Effector CD4-positive, alpha-beta T cell (primary cell): Measurements from ENCODE around the gene CABP2.
"Not testable (repeated sequence)": the region's sequence is repeated elsewhere in the genome, so short reads cannot be mapped to it uniquely, and the experiment has no call there.

Source experiments
- DNase-seq: peaks from one replicate; pipeline ENCODE4 v3.0.0-alpha.2; 2020

CABP2 gene

DNA sequence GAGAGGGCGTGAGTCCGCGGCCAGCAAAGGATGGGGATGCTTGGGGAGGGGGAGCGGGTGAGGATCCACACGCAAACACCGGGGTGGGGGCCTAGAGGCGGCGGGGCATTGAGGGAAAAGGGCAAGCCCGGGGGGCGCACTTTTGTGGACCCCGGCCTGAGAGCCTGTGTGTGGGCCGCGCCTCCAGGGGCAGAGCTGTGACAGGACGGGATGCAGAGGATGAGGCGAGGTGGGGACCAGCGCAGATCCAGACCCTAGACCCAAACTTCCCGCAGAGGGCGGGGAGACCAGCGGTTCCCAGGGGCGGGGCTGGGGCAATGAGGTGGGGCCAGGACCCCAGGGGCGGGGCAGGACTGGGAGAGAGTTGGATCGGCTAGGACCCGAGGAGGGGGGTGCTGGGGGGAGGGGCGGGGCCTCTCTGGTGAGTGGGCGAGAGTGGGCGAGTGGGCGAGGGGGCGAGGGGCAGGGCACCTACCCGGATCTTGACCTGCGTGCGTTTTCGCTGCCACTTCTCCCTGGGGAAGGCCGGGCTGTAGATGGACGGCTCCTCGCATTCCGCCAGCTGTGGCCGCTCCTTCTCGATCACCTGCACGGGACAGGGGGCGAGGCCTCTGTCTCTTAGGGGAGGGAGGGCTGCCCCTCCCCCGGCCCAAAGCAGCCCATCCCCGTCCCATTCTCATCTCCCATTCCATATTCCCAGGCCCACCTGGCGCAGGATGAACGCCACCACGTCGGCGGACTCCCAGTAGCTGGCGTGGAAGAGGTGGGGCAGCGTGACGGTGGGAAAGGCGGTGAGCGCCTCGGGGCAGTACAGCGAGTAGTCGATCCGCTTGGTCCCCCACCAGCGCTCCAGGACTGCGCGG, 28.6 kb downstream of the CABP2 start:
- no peak for DNase-seq

DNA sequence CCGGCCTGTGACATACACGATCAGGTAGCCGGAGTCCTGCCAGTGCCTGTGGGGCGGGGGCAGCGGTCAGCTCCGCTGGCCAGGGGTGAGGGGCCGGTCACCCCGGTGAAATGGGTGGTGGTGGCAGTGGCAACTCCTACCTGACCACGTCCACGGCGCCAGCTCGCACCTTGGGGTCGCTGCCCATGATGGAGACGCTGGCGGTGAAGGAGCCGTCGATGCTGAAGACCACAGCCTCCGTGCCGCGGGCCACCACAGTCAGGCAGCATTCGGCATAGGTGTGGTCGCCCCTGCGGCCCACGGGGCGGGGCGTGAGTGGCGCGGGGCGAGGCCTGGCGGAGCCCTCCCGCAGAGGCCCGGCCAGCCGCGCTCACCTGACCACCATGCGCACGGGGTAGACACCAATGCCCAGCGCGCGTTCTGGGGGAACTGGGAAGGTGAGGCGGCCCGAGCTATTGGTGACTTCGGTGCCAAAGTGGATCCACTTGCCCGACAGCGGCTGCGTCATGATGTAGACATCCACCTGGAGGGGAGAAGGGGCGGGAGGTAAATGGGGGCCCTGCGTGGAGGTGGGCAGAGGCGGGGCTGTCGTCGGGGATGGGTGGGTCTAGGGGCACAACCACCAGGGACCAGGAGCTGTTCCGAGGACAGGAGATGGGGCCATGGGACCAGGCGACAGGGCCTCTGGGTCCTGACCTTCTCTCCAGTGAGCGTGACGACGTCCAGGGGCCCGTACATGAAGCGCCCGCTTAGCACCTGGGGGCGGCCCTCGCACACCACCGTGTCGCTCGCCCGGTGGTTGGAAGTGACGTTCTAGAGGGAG, 29.5 kb downstream of the CABP2 start:
- no peak for DNase-seq

DNA sequence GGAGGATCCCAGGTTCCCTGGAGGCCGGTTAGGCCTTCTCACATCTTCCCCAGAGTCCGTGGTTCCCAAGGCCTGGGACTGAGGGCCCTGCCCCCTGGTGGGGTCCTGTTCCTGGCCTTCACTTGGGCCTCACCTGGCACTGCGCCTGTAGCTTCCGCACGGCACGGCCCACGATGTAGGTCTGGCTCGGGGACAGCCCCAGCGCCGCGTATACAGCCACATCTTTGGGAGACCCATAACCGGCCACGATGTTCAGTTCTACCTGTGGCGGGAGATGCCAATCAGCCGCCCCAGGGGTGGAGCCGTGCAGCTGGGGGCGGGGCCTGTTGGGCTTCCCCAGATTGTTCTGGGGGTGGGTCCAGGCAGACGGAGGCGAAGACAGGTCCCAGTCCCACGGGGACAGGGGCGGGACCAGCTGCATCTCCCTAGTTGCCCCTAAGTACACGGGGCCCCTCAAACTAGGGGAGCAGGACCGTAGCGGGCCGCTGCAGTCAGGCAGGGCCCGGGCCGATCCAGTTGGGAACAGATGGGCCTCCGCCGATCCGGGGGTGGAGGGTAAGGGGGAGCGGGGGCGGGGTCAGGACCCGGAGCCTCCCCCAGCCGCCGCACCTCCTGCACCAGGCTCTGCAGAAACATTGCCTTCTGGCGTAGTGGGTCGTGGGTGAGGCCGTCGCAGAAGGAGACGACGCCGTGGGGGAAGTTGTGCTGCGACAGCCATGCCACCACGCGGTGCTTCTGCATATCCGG, 30.3 kb downstream of the CABP2 start:
- no peak for DNase-seq

DNA sequence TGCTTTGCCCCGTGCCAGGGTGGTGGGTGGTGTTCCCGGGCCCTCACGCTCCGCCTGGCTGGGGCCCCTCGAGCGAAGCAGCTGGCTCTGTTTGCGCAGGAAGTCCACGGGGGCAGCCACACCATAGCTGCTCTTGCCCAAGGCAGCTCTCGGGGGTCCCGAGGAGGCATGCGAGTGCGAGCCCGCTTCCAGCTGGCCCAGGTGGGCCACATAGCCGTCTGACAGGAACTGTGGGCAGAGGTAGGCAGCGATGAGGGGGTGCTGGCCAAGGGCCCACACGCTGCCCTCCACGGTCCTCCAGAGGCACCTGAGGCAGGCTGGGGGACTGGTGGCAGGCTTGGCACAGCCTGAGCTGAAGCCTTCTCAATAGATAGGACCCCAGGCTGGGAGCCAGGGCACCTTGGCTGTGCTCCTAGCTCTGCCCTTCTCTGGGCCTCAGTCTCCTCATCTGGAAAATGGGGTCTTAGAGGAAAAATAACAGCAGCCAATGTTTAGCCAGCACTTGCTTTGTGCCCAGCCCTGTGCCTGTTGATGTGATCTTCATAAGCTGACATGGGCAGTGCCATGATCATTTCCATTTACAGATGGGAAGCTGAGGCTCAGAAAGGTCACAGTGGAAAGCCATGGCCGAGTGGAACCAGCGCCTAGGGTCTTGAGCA, 31.0 kb downstream of the CABP2 start:
- DNase-seq, result no peak

DNA sequence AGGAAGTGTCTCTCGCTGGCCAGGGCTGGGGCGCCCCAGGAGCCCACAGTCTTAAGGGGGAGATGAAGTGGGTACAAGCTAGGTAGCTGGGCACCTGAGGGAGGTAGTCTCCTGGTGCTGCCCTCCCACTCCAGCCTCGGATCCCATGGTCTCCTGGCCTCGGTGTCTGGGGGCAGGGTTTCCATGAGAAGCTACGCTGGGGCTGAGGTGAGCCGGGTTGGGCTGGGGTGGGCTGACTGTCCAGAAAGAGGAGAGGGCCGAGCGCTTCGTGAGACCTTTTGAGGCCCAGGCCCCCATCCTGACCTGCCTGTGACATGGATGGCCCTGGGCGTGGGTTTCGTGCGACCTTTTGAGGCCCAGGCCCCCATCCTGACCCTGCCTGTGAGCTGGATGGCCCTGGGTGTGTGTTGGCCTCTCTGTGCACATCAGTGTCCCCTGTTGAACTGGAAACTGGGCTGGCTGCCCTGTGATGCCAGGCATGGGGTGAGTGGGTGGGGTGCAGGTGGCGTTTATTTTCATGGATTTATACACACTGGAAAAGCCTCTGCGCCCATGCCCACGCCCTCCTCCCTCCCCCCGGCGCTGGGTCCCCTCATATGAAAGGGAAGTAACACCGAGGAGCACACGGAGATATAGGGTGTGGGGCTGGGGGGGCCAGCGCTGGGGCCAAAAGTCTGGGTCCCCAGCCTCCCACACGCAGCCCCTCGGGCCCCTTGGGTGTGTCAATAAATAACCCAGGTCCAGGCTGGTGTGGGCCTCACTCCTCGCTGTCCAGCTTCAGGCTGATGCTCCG, 31.8 kb downstream of the CABP2 start:
- DNase-seq, result no peak

DNA sequence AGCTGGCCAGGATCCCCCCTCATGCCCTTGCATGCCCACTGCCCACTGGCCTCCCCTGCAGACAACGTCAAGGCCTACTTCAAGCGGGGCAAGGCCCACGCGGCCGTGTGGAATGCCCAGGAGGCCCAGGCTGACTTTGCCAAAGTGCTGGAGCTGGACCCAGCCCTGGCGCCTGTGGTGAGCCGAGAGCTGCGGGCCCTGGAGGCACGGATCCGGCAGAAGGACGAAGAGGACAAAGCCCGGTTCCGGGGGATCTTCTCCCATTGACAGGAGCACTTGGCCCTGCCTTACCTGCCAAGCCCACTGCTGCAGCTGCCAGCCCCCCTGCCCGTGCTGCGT, 32.5 kb downstream of the CABP2 start:
- no peak for DNase-seq

DNA sequence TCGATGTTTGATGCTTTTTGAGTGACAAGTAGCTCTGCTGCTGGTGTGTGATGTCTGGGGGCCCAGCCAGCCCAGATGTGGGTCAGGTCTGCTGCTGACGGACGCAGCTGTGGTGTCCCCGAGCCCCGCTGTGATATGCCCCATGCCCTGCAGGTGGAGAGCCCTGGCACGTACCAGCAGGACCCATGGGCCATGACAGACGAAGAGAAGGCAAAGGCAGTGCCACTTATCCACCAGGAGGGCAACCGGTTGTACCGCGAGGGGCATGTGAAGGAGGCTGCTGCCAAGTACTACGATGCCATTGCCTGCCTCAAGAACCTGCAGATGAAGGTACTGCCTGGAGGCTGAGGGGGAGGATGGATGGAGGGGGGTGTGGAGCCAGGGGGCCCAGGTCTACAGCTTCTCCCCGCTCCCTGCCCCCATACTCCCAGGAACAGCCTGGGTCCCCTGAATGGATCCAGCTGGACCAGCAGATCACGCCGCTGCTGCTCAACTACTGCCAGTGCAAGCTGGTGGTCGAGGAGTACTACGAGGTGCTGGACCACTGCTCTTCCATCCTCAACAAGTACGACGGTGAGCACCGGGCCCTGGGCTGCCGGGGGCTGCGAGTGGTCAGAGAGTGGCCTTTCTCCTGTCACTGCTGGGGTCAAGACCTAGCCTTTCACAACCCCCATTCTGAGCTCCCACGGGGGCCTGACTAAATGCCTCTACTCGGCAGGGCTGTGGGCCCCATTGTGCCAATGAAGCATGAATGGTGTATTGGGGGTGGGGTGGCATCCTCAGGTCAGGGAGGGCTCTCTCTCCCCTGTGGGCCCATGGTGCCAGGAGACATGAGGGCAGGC, 33.1 kb downstream of the CABP2 start:
- no peak for DNase-seq

DNA sequence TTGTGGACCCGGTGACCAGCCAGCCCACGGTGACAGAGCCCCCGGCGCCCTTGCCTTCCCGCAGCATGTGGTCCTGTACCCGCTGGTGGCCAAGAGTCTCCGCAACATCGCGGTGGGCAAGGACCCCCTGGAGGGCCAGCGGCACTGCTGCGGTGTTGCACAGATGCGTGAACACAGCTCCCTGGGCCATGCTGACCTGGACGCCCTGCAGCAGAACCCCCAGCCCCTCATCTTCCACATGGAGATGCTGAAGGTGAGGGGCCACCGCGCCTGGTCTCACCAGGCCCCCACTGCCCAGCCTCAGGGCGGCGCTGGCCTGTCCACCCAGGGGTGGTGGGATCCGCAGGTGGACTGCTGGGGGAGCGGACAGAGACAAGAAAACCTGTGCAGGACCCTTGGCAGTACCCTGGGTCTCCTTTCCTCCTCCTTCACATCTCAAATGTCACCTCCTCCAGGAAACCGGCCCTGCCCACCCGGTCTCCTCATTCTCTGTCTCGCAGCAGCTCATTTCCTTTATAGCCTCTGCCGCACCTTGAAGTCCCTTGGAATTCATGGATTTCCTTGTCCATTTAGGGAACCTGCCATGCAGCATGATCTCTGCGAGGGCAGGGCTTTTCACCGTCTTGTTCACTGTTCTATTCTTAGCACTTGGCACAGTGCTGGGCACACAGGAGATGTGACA, 33.9 kb downstream of the CABP2 start:
- no peak for DNase-seq

DNA sequence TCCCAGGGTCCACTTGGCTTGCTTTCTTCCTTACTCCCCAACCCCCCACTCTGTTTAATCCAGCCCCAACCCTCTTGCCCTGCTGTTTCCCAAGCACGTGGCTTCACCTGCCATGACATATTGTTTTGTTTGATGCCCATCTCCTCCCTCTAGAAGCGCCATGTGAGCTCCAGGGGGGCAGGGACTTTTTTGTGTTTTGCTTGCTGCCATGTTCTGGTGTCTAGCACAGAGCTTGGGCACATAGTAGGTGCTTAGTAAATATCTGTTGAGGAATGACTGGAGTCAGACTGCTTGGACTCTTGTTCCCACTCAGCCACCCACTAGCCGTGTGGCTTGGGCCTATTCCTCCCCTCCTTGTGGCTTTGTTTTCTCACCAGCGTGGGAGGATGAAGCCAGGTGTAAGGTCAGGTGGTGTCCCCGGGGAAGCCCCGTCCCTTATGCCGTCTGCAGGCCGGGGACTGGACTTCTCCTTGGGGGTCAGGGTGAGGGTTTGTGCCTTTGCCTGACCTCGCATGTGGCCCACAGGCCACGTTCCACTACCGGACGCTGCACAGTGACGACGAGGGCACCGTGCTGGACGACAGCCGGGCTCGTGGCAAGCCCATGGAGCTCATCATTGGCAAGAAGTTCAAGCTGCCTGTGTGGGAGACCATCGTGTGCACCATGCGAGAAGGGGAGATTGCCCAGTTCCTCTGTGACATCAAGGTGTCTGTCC, 36.6 kb downstream of the CABP2 start:
- DNase-seq, result no peak

DNA sequence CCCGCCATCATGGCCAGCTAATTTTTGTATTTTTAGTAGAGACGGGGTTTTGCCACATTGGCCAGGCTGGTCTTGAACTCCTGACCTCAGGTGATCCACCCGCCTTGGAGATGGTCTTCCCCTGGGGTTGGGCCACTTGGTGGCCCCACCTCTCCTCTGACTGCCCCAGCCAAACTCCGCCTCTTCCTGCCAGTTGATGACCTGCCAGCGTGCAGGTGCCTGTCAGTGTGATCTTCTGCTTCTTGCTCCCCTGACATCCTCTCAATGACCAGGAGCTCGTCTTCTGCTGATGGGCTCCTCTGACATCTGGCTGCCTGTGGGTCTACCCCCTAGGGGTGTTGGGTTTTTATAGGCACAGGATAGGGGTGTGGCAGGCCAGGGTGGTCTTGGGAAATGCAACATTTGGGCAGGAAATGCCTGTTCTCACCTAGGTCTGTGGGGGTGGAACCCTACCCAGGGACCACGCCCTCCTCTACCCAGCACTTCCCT, 37.3 kb downstream of the CABP2 start:
- not testable (repeated sequence) for DNase-seq

DNA sequence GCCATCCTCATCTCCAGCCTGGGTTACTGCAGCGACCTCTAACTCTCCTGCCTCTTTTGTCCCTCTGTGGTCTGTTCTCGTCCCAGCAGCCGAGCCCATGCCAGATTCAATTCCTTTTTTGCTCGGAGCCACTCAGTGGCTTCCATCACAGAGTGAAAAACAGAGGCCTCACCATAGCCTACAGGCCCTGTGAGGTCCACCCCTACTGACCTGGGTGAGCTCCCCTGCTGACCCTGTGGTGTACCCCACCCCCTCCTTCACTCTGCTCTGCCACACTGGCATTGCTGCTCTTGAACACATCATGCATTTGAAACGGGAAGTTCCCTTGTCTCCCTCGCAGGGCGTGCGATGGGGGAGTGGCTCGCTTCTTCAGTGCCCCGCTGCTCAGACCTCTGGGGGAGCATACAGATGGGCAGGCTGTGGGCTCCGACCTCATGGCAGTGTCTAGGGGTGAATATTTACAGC, 38.4 kb downstream of the CABP2 start:
- peak; percentile 55 for DNase-seq

DNA sequence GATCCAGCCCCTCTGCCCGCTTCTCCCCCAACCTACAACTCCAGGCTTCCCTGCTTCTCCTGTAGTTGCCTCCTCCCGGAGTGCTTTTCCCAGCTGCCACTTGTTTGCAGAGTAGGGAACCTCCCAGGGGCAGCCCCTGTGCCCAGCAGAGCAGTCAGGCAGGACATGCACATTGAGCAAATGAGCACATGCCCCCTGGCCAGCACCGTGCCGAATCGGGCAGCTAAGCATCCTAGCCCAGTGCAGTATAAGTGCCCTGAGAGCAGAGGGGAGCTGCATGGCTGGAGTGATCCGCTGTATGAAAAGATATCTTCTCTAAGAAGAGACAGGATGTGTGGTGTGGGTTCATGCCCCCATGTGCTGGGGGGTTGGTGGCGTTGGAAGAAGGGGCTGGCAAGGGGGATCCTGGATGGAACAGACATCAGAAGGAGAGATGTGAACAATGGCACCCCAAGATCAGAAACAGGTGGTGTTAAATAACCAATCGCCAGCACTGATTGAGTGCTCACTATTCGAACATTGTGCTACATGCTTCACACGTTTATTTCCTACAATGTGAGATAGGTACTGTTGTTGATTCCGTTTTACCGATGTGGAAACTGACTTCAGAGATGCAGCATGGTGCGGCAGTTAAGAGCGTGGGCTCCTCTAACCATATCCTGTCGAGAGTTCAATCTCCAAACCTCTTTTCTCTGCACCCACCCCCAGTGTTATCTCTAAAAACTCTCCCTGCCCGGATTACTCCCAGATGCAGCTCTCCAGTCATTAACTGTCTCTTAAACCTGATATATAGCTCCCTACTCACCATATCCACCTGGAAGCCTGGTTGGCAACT, 39.2 kb downstream of the CABP2 start:
- peak; percentile 34 for DNase-seq

DNA sequence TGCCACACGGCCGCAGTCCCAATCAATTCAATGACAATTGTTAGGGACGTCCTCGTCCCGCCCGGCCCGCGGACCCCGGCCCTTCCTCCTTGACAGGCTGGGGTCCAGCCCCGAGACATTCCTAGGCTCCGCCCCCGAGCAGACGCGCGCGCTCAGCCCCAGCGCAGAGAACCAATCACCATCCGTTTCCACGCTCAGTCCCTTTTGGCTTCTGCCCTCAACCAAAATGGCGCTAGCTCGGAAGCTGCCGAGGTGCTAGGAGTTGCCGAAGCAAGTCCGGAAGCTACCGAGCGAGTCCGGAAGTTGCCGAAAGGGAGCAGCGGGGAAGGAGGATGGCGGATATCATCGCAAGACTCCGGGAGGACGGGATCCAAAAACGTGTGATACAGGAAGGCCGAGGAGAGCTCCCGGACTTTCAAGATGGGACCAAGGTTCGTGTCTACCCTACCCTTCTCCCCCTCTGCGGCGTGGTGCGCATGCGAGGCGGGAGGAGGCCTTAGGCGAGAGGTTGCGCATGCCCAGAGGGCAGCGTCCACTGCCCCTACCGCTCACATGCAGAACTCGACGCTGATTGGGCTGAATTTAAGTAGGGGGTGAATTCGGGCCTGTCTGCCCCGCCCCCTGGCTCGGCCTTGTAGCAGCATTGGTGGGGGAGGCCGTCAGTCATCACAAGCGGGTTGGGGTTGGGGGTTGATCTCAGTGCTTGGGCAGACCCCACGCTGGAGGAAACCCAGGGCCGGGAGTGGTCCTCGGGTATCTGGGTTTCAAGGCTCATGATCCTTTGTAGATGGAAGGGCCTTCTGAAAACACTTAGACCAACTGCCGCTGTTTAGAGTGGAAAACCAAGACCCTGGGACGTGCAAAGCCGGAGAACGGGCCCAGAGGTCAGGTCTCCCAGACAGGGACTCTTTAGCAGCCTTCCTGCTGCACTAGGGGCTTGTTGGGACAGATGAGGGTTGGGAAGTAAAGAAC, 40.1 kb downstream of the CABP2 start, which contains the start of gene AIP:
TSS of gene AIP (plus strand) at position 200 of the 972 bp plus-strand sequence. CDS start at position 333, 133 bp downstream.
- DNase-seq, result peak; percentile 98

DNA sequence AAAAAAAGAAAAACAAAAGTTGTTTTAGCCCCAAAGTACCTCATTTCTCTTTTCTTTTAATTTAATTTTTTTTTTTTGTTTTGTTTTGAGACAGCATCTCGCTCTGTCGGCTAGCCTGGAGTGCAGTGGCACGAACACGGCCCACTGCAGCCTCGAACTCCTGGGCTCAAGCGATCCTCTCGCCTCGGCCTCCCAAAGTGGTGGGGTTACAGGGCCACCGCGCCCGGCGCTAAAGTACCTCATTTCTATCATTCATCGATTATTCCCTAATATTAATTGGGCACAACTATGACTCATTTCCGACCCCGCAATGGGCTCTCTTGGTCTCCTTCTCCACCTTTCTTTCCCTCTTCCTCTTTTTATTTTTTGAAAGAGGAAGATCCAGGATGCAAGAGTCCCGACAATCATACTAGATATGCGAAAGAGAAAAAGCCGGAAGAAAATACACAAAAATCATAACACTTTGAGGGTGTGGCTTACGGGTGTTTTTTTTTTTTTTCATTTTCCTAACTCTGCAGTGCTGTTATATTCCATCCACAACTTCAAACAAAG, 40.9 kb downstream of the CABP2 start:
- DNase-seq, result no peak

DNA sequence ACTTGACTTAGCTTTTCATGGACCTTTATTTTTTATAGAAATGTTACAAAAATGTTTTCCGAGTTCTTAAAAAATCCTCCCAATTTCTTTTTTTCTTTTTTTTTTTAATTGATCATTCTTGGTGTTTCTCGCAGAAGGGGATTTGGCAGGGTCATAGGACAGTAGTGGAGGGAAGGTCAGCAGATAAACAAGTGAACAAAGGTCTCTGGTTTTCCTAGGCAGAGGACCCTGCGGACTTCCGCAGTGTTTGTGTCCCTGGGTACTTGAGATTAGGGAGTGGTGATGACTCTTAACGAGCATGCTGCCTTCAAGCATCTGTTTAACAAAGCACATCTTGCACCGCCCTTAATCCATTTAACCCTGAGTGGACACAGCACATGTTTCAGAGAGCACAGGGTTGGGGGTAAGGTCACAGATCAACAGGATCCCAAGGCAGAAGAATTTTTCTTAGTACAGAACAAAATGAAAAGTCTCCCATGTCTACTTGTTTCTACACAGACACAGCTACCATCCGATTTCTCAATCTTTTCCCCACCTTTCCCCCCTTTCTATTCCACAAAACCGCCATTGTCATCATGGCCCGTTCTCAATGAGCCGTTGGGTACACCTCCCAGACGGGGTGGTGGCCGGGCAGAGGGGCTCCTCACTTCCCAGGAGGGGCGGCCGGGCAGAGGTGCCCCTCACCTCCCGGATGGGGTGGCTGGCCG, 45.7 kb downstream of the CABP2 start:
- DNase-seq, result not testable (repeated sequence)

DNA sequence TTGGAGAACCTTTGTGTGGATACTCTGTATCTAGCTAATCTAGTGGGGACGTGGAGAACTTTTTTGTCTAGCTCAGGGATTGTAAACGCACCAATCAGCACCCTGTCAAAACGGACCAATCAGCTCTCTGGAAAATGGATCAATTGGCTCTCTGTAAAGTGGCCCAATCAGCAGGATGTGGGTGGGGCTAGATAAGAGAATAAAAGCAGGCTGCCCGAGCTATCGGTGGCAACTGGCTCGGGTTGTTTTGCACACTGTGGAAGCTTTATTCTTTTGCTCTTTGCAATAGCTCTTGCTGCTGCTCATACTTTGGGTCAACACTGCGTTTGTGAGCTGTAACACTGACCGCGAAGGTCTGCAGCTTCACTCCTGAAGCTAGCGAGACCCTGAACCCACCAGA, 46.6 kb downstream of the CABP2 start:
- not testable (repeated sequence) for DNase-seq
